ENCODE data around the gene EHMT2.

GRCh38 chr6:31887173-31888007 lies 10.1 kb downstream of the EHMT2 start:
- TF ChIP-seq, protein P1, sequence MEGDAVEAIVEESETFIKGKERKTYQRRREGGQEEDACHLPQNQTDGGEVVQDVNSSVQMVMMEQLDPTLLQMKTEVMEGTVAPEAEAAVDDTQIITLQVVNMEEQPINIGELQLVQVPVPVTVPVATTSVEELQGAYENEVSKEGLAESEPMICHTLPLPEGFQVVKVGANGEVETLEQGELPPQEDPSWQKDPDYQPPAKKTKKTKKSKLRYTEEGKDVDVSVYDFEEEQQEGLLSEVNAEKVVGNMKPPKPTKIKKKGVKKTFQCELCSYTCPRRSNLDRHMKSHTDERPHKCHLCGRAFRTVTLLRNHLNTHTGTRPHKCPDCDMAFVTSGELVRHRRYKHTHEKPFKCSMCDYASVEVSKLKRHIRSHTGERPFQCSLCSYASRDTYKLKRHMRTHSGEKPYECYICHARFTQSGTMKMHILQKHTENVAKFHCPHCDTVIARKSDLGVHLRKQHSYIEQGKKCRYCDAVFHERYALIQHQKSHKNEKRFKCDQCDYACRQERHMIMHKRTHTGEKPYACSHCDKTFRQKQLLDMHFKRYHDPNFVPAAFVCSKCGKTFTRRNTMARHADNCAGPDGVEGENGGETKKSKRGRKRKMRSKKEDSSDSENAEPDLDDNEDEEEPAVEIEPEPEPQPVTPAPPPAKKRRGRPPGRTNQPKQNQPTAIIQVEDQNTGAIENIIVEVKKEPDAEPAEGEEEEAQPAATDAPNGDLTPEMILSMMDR (conservative IDR thresholded peaks at IDR 0.05), result no peak
- no peak for TF ChIP-seq ZFX (IDR thresholded peaks at IDR 0.05)

Data from C4-2B (cell line).